Large intestine (tissue), 3 donors: Measurements from ENCODE around the gene EXOC4. TPM values are rescaled to one million over a fixed set of nuclear protein-coding genes. Genes with fewer than 3 reads are reported as not detected.

Experiments
- DNase-seq, 2 donors: peaks; one replicate each; pipeline versions ENCODE4 v3.0.0 to v3.0.0-alpha.2; 2013
- H3K27ac ChIP-seq: one replicate; pipeline ENCODE4 v1.5.1; 2013; ENCODE audit warnings: low read length
- H3K27me3 ChIP-seq: 2 replicates; pipeline ENCODE4 v1.6.1; 2013; ENCODE audit warnings: low read length; ENCODE audit not compliant: control insufficient read depth, insufficient read depth
- H3K36me3 ChIP-seq: 2 replicates; pipeline ENCODE4 v1.6.1; 2013; ENCODE audit warnings: low read length; ENCODE audit not compliant: control insufficient read depth, insufficient read depth
- H3K4me1 ChIP-seq: one replicate; pipeline ENCODE4 v1.6.1; 2013; ENCODE audit warnings: low read length; ENCODE audit not compliant: control insufficient read depth, insufficient read depth
- H3K4me3 ChIP-seq: one replicate; pipeline ENCODE4 v1.5.1; 2013; ENCODE audit warnings: low read length
- H3K9me3 ChIP-seq: one replicate; pipeline ENCODE4 v1.6.1; 2013; ENCODE audit warnings: mild to moderate bottlenecking, low read depth, low read length, moderate library complexity; ENCODE audit not compliant: control insufficient read depth
- WGBS: methylation state at CpG from one replicate; pipeline ENCODE4 v1.1.5; 2013; ENCODE audit warnings: low lambda C conversion rate; ENCODE audit not compliant: insufficient coverage; 5-methylcytosine and 5-hydroxymethylcytosine counted together
- polyA plus RNA-seq: library from polyadenylated mRNA; unstranded; fragments of 120-200 nt; gene quantifications from one replicate; pipeline ENCODE4 v1.2.1, GENCODE V29; 2013

EXOC4 gene
- polyA plus RNA-seq, 1 donor, result 45.4 TPM

GRCh38 chr7:133669061-133669455 lies 416.2 kb downstream of the EXOC4 start:
- no peak for DNase-seq
- H3K4me3 ChIP-seq, result no peak overlapping the region
- H3K9me3 ChIP-seq, result no peaks in the 10 kb centered on the region
- H3K27me3 ChIP-seq, result no peaks in the 10 kb centered on the region
- WGBS, result no CpG with 5 or more reads among the region's 6 CpGs
- H3K27ac ChIP-seq, result no peak overlapping the region
- no peaks in the 10 kb centered on the region for H3K36me3 ChIP-seq
- no peaks in the 10 kb centered on the region for H3K4me1 ChIP-seq

GRCh38 chr7:133670250-133670649 lies 417.4 kb downstream of the EXOC4 start:
- Histone ChIP-seq H3K27me3 (no peaks in the 10 kb centered on the region), H3K9me3 (no peaks in the 10 kb centered on the region), H3K4me1 (no peaks in the 10 kb centered on the region), H3K4me3 (no peak overlapping the region), H3K27ac (no peak overlapping the region), H3K36me3 (no peaks in the 10 kb centered on the region)
- no peak for DNase-seq
- WGBS, result 90% methylated on average over 2 of the region's 5 CpGs

GRCh38 chr7:133672866-133673265 lies 420.0 kb downstream of the EXOC4 start:
- no peaks in the 10 kb centered on the region for H3K4me1 ChIP-seq
- WGBS, result 100% methylated on average over 1 of the region's 1 CpG
- H3K27ac ChIP-seq, result no peak overlapping the region
- no peak for DNase-seq
- H3K27me3 ChIP-seq, result no peaks in the 10 kb centered on the region
- H3K36me3 ChIP-seq, result no peaks in the 10 kb centered on the region
- no peaks in the 10 kb centered on the region for H3K9me3 ChIP-seq
- no peak overlapping the region for H3K4me3 ChIP-seq

- no peak overlapping the region for H3K27ac ChIP-seq
- no peak for DNase-seq
- 86% methylated on average over 1 of the region's 2 CpGs for WGBS
- H3K4me3 ChIP-seq, result no peak overlapping the region
- H3K4me1 ChIP-seq, result no peaks in the 10 kb centered on the region
- H3K9me3 ChIP-seq, result no peaks in the 10 kb centered on the region
- H3K36me3 ChIP-seq, result no peaks in the 10 kb centered on the region
- no peaks in the 10 kb centered on the region for H3K27me3 ChIP-seq
Measured at GRCh38 chr7:133674079-133674763, 421.3 kb downstream of the EXOC4 start.

DNA sequence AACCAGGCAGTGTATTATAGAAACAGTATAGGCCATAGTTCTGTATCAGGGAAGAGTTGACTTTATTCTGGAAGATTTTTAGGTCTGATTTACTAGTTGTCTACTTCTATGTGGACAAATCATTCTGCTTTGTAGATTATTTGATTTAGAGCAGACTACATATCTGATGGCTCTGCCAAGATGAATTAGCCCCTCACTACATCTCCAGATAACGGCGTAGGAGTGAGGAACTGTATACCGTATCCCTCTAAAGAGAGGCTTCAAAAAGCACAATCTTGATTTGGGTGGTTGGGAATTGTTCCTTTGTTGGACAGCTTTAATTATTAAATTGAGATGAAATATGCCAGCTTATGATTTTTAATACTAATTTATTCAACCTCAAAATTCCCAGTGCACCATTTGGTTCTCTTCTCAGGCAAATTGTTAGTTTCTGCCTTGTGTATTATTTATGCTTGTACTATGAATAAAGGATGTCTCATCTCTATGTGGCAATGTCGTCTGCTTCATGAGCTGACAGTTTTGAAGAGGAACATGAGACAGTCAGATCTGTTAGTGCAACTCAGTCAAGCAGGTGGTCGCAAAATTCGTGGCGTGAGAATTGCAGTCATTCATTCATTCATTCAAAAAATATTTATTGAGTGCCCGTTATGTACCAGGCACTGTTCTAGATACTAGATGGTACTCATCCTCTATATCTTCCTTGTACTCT lies 422.8 kb downstream of the EXOC4 start:
- no peak for DNase-seq
- no peaks in the 10 kb centered on the region for H3K4me1 ChIP-seq
- H3K4me3 ChIP-seq, result no peak overlapping the region
- no peaks in the 10 kb centered on the region for H3K9me3 ChIP-seq
- no peaks in the 10 kb centered on the region for H3K27me3 ChIP-seq
- no peak overlapping the region for H3K27ac ChIP-seq
- H3K36me3 ChIP-seq, result no peaks in the 10 kb centered on the region
- 100% methylated on average over 1 of the region's 8 CpGs for WGBS

- no CpG with 5 or more reads among the region's 2 CpGs for WGBS
- H3K27me3 ChIP-seq, result no peaks in the 10 kb centered on the region
- H3K4me1 ChIP-seq, result no peaks in the 10 kb centered on the region
- no peaks in the 10 kb centered on the region for H3K9me3 ChIP-seq
- H3K4me3 ChIP-seq, result no peak overlapping the region
- no peaks in the 10 kb centered on the region for H3K36me3 ChIP-seq
- no peak for DNase-seq
- H3K27ac ChIP-seq, result no peak overlapping the region
Measured at GRCh38 chr7:133676805-133677370, 424.0 kb downstream of the EXOC4 start.

DNA sequence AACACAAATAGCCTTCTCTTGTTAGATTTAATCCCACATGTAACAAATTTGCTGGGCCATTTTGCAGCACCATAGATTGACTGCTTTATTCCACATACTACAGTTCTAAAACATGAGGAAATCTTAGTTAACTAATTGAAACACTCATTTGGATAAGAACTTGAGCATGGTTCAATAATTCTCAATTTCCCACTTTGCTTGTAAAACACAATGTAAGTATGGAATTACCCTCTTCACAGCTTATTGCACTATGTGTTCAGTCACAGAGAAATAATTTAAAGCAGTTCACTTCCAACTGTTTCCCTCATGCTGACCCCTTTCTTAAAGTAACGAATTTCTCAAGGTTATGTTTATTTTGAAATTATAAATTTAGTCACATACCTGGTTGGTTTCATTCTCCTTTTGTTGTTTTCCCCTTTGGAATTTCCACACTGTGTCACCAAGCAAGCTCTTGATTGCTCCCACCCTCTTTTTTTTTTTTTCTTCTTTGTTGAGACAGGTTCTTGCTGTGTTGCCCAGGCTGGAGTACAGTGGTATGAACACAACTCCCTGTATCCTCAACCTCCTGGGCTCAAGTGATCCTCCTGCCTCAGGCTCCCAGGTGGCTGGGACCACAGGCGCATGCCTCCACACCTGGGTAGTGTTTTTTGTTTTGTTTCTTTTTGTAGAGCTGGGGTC lies 425.4 kb downstream of the EXOC4 start:
- Histone ChIP-seq H3K27ac (no peak overlapping the region), H3K36me3 (no peaks in the 10 kb centered on the region), H3K4me3 (no peak overlapping the region), H3K4me1 (peaks cover 7% of the 10 kb centered on the region), H3K9me3 (no peaks in the 10 kb centered on the region), H3K27me3 (no peaks in the 10 kb centered on the region)
- WGBS, result 100% methylated on average over 2 of the region's 2 CpGs
- no peak for DNase-seq

- Histone ChIP-seq H3K9me3 (no peaks in the 10 kb centered on the region), H3K36me3 (no peaks in the 10 kb centered on the region), H3K27me3 (no peaks in the 10 kb centered on the region), H3K4me3 (no peak overlapping the region), H3K27ac (no peak overlapping the region), H3K4me1 (peaks cover 8% of the 10 kb centered on the region)
- no peak for DNase-seq
Measured at GRCh38 chr7:133679977-133680376, 427.1 kb downstream of the EXOC4 start.

DNA sequence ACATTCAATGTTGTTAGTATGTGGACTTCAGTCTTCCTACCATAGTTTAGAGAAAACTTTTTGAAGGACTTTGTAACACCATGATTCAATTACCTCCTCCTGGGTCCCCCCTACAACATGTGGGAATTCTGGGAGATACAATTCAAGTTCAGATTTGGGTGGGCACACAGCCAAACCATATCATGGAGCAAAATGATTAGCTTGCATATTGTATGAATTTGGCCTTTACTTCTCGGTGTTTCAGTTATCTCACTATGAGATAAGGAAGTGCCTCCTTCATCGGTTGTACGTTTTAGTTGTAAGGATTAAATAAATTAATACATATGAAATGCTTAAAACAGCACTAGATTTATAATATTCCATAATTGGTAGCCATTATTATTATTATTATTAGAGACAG lies 428.7 kb downstream of the EXOC4 start:
- no peak overlapping the region for H3K4me3 ChIP-seq
- H3K27me3 ChIP-seq, result no peaks in the 10 kb centered on the region
- no peaks in the 10 kb centered on the region for H3K36me3 ChIP-seq
- no peaks in the 10 kb centered on the region for H3K9me3 ChIP-seq
- H3K4me1 ChIP-seq, result peaks cover 8% of the 10 kb centered on the region
- no peak overlapping the region for H3K27ac ChIP-seq
- no CpG with 5 or more reads among the region's 3 CpGs for WGBS
- DNase-seq, result no peak

DNA sequence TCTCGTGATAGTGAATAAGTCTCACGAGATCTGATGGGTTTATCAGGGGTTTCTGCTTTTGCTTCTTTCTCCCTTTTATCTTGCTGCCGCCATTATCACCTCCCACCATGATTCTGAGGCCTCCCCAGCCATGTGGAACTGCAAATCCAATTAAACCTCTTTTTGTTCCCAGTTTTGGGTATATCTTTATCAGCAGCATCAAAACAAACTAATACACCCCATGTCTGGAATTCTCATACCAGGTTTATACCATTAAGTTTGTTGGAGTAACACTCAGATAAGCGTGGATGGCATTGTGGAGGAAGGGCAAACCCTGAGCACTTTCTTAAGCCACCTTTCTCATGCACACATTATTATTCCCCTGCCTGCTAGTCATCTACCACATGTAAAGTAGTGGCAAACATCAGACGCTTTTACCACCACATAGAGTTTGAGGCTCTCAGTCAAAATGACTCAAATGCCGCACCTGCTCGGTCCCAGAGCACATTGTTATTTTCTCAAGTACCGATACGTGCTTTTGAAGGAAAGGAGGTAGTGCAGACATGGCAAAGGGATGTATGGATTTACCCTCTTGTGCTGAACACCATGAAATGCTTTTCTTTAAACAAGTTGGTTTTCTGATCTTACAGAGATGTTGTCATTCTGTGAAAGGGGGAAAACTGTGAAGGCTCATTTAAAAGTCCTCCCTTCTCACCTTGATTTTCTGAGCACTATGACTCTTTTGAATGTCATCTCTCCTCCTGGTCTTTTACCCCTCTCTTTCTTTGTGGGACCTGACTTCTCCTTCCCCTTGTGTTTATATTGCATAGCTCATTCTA lies 429.7 kb downstream of the EXOC4 start:
- Histone ChIP-seq H3K9me3 (no peaks in the 10 kb centered on the region), H3K4me3 (no peak overlapping the region), H3K36me3 (no peaks in the 10 kb centered on the region), H3K27ac (no peak overlapping the region), H3K27me3 (no peaks in the 10 kb centered on the region), H3K4me1 (peaks cover 8% of the 10 kb centered on the region)
- WGBS, result 63% methylated on average over 3 of the region's 9 CpGs
- peak in 1 of 2 donors; percentile 12 for DNase-seq
